Thyroid gland (tissue), 4 donors: ENCODE measurements around the gene LRRC18. TPM values are rescaled to one million over a fixed set of nuclear protein-coding genes. Genes with fewer than 3 reads are reported as not detected.

Source experiments
- DNase-seq, 2 donors: peaks; one replicate each; pipeline ENCODE4 v3.0.0-alpha.2; 2019
- H3K27ac ChIP-seq, 3 donors: fragments of 200-600 bp; sonication (generic); 1 replicate in 2 of 3; 2 replicates in 1 of 3; pipeline ENCODE4 v1.5.1; 2016 to 2019; ENCODE audit warnings: mild to moderate bottlenecking in 1 of 3, moderate library complexity in 1 of 3
- H3K27me3 ChIP-seq: fragments of 200-600 bp; sonication (generic); one replicate; pipeline ENCODE4 v1.5.1; 2019
- H3K36me3 ChIP-seq, 2 donors: fragments of 200-600 bp; sonication (generic); one replicate each; pipeline ENCODE4 v1.5.1; 2016 to 2019
- H3K4me1 ChIP-seq, 2 donors: fragments of 200-600 bp; sonication (generic); one replicate each; pipeline ENCODE4 v1.5.1; 2017 to 2019
- H3K4me3 ChIP-seq, 3 donors: fragments of 200-600 bp; sonication (generic); replicated peaks in 1 of 3; 1 replicate in 2 of 3; 2 replicates in 1 of 3; pipeline ENCODE4 v1.5.1; 2016; ENCODE audit warnings: mild to moderate bottlenecking in 1 of 3
- H3K9me3 ChIP-seq: fragments of 200-600 bp; sonication (generic); one replicate; pipeline ENCODE4 v1.5.1; 2017
- POLR2A ChIP-seq, 2 donors: fragments of 450-650 bp; IDR thresholded peaks; one replicate each; pipeline ENCODE4 v1.6.1; 2017; ENCODE audit warnings: antibody characterized with exemption in 2 of 2, mild to moderate bottlenecking in 2 of 2, moderate library complexity in 1 of 2
- WGBS, 2 donors: methylation state at CpG; one replicate each; pipeline ENCODE4 v1.1.5; 2017; 5-methylcytosine and 5-hydroxymethylcytosine counted together
- intact Hi-C: fragments of 100-400 bp; cut with DNase I; formaldehyde crosslinking; loops from one replicate; pipeline ENCODE4 v1.15.1; 2023
- total RNA-seq, 4 donors: library from RNA; depleted of rRNA; stranded (reverse); fragments of >200 nt; gene quantifications; one replicate each; pipeline ENCODE4 v1.2.3, GENCODE V29; 2016
- TF ChIP-seq, protein P1 (sequence below), 6 experiments: fragments of 200-600 bp in 3 of 6; fragments of 450-650 bp in 3 of 6; sonication (generic) in 3 of 6; IDR thresholded peaks; one replicate each; pipeline ENCODE4 v1.5.1; 2016 to 2019; ENCODE audit warnings: antibody characterized with exemption in 6 of 6, mild to moderate bottlenecking in 2 of 6, inconsistent platforms in 1 of 6, moderate library complexity in 1 of 6

LRRC18 gene
- total RNA-seq, 4 donors from 2014 or later, result not detected

- Histone ChIP-seq H3K27me3 (no peaks in the 10 kb centered on the region), H3K27ac (no peak overlapping the region), H3K4me1 (no peaks in the 10 kb centered on the region), H3K36me3 (no peaks in the 10 kb centered on the region), H3K9me3 (no peaks in the 10 kb centered on the region), H3K4me3 (no peak overlapping the region)
- intact Hi-C loops, result no loop called here
- DNase-seq, result no peak
- WGBS, 2 donors, result 64 to 88% methylated on average over 2 of the region's 3 CpGs
- no peak for TF ChIP-seq POLR2A (IDR thresholded peaks at IDR 0.05)
- TF ChIP-seq, protein P1, sequence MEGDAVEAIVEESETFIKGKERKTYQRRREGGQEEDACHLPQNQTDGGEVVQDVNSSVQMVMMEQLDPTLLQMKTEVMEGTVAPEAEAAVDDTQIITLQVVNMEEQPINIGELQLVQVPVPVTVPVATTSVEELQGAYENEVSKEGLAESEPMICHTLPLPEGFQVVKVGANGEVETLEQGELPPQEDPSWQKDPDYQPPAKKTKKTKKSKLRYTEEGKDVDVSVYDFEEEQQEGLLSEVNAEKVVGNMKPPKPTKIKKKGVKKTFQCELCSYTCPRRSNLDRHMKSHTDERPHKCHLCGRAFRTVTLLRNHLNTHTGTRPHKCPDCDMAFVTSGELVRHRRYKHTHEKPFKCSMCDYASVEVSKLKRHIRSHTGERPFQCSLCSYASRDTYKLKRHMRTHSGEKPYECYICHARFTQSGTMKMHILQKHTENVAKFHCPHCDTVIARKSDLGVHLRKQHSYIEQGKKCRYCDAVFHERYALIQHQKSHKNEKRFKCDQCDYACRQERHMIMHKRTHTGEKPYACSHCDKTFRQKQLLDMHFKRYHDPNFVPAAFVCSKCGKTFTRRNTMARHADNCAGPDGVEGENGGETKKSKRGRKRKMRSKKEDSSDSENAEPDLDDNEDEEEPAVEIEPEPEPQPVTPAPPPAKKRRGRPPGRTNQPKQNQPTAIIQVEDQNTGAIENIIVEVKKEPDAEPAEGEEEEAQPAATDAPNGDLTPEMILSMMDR (IDR thresholded peaks at IDR 0.05), result no peak
Observed at GRCh38 chr10:48923748-48924147, 15.9 kb downstream of the LRRC18 start.

DNA sequence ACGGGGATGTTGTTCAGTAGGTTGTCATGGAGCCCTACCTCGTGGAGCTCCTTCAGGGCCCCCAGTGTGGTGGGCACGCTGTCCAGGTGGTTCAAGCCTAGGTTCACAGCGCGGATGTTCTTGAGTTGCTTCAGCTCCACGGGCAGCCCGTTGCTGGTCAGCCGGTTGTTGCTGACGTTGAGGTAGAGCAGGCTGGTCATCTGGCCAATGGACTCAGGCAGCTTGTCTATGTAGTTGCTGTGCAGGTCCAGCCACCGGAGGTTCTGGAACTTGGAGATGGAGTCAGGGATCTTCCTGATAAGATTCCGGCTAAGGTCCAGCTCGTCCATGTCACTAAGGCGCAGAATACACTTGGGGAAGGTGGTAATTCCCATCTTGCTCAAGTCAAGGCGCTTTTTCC, 26.0 kb downstream of the LRRC18 start:
- Histone ChIP-seq H3K9me3 (no peaks in the 10 kb centered on the region), H3K4me3 (no peak overlapping the region), H3K27ac (no peak overlapping the region), H3K27me3 (no peaks in the 10 kb centered on the region), H3K4me1 (no peaks in the 10 kb centered on the region), H3K36me3 (no peaks in the 10 kb centered on the region)
- no peak for DNase-seq
- WGBS, 2 donors, result 94 to 97% methylated on average over 14 of the region's 14 CpGs
- TF ChIP-seq, protein P1 (IDR thresholded peaks at IDR 0.05), result no peak
- no peak for TF ChIP-seq POLR2A (IDR thresholded peaks at IDR 0.05)
- intact Hi-C loops, result no loop called here

DNA sequence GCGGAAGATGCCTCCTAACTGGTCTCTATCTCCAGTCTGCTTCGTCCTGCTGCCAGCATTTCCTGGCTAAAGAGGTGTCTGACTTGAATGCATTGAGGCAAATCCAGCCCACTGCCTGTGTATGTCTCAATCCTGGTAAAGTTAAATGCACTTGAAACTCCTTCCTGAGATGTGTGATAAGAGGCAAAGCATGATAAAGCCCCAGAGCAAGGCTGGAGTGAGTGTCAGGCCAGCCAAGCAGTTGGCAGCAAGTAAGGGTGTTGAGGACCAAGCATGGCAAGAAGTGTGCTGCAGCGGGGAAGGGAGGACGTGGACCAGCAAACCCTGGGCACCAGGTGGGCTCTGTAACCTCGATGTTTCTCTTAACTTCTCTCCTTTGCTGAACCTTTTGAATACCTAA, 29.1 kb downstream of the LRRC18 start:
- Histone ChIP-seq H3K9me3 (no peaks in the 10 kb centered on the region), H3K4me1 (no peaks in the 10 kb centered on the region), H3K27me3 (no peaks in the 10 kb centered on the region), H3K27ac (no peak overlapping the region), H3K4me3 (no peak overlapping the region), H3K36me3 (no peaks in the 10 kb centered on the region)
- TF ChIP-seq, protein P1 (IDR thresholded peaks at IDR 0.05), result no peak
- TF ChIP-seq POLR2A (IDR thresholded peaks at IDR 0.05), result no peak
- 68% methylated on average over 5 of the region's 5 CpGs for WGBS, 2 donors
- intact Hi-C loops, result no loop called here
- no peak for DNase-seq

- no peaks in the 10 kb centered on the region for H3K4me1 ChIP-seq
- intact Hi-C loops, result no loop called here
- no peaks in the 10 kb centered on the region for H3K36me3 ChIP-seq
- WGBS, 2 donors, result 94 to 98% methylated on average over 4 of the region's 4 CpGs
- no peak overlapping the region for H3K4me3 ChIP-seq
- DNase-seq, result no peak
- H3K27me3 ChIP-seq, result no peaks in the 10 kb centered on the region
- H3K27ac ChIP-seq, result no peak overlapping the region
- no peaks in the 10 kb centered on the region for H3K9me3 ChIP-seq
- no peak for TF ChIP-seq POLR2A (IDR thresholded peaks at IDR 0.05)
- TF ChIP-seq, protein P1 (IDR thresholded peaks at IDR 0.05), result no peak
Observed at GRCh38 chr10:48907730-48908129, 31.9 kb downstream of the LRRC18 start.

DNA sequence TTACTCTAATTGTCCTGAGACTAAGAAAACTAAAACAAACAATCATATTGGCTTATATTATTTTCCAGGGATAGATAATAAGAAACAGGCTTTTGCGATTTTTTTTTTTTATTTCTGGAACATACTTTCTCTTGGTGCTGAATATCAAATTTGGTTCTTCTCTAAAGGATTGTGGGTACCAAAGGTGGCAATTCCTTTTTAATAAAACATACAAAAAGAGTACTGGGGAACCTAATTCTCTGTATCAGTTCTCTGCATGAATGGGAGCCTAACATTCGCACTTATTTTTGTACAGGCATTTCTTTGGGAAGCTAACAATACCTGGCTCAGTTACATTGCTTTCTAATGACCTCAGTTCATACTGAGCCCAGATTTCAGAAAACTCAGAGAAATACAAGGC, 32.8 kb downstream of the LRRC18 start:
- Histone ChIP-seq H3K36me3 (no peaks in the 10 kb centered on the region), H3K4me3 (no peak overlapping the region), H3K27ac (no peak overlapping the region), H3K4me1 (no peaks in the 10 kb centered on the region), H3K27me3 (no peaks in the 10 kb centered on the region), H3K9me3 (no peaks in the 10 kb centered on the region)
- TF ChIP-seq, protein P1 (IDR thresholded peaks at IDR 0.05), result no peak
- TF ChIP-seq POLR2A (IDR thresholded peaks at IDR 0.05), result no peak
- no peak for DNase-seq
- WGBS, 2 donors, result 80 to 85% methylated on average over 2 of the region's 2 CpGs
- intact Hi-C loops, result no loop called here
